PC-9 (cell line): Measurements from ENCODE around the gene PIK3C3.

Source experiments
- EZH2 ChIP-seq: fragments of 200-600 bp; sonication (generic); IDR thresholded peaks from 2 replicates; pipeline ENCODE4 v1.8.0; 2017; ENCODE audit warnings: antibody characterized with exemption, low read depth
- TF ChIP-seq, protein P1 (sequence below): fragments of 200-600 bp; sonication (generic); conservative IDR thresholded peaks from 2 replicates; pipeline ENCODE4 v1.6.1; 2017; ENCODE audit warnings: mixed run types, antibody characterized with exemption, mild to moderate bottlenecking, moderate library complexity

DNA sequence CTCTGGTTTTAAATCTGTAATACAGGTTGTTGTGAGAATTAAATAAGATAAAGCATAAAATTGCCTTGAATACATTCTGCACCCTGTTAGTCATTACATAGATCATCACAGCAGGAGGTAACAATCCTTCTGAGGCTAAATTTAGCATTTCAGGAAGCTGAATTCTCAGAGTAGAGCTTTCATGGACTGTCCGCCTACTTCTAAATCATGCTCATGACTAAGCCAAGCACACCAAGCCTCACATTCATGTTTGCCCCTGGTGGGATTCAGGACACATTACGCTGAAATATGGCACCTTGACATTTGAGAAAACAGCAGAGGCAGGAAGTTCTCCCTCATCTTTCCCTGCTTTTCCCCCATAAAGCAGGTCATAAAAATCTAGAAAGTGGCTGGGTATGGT lies 16.6 kb upstream of the PIK3C3 start:
- TF ChIP-seq, protein P1, sequence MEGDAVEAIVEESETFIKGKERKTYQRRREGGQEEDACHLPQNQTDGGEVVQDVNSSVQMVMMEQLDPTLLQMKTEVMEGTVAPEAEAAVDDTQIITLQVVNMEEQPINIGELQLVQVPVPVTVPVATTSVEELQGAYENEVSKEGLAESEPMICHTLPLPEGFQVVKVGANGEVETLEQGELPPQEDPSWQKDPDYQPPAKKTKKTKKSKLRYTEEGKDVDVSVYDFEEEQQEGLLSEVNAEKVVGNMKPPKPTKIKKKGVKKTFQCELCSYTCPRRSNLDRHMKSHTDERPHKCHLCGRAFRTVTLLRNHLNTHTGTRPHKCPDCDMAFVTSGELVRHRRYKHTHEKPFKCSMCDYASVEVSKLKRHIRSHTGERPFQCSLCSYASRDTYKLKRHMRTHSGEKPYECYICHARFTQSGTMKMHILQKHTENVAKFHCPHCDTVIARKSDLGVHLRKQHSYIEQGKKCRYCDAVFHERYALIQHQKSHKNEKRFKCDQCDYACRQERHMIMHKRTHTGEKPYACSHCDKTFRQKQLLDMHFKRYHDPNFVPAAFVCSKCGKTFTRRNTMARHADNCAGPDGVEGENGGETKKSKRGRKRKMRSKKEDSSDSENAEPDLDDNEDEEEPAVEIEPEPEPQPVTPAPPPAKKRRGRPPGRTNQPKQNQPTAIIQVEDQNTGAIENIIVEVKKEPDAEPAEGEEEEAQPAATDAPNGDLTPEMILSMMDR = no peak
- TF ChIP-seq EZH2 = no peak
